Fibroblast of lung (primary cell): Measurements from ENCODE around the gene MEG3. TPM values are rescaled to one million over a fixed set of nuclear protein-coding genes. Genes with fewer than 3 reads are reported as not detected.

Experiments used
- DNase-seq, 2 donors: peaks; one replicate each; pipeline versions ENCODE4 v3.0.0 to v3.0.0-alpha.2; 2010; ENCODE audit warnings: low read depth in 2 of 2
- H2AFZ ChIP-seq: 2 replicates; pipeline ENCODE4 v1.5.1; 2012; ENCODE audit warnings: low read length, control low read depth, inconsistent platforms
- H3K27ac ChIP-seq: 2 replicates; pipeline ENCODE4 v1.5.1; 2011; ENCODE audit warnings: low read length, control low read depth; ENCODE audit not compliant: insufficient read depth
- H3K27me3 ChIP-seq: 2 replicates; pipeline ENCODE4 v1.5.1; 2011; ENCODE audit warnings: mild to moderate bottlenecking, low read length; ENCODE audit not compliant: control insufficient read depth, insufficient read depth
- H3K36me3 ChIP-seq: 2 replicates; pipeline ENCODE4 v1.5.1; 2011; ENCODE audit warnings: low read length; ENCODE audit not compliant: control insufficient read depth, insufficient read depth
- H3K4me1 ChIP-seq: 2 replicates; pipeline ENCODE4 v1.5.1; 2011; ENCODE audit warnings: low read length; ENCODE audit not compliant: control insufficient read depth, insufficient read depth; ENCODE audit errors: extremely low read depth
- H3K4me2 ChIP-seq: 2 replicates; pipeline ENCODE4 v1.5.1; 2011; ENCODE audit warnings: low read length, control low read depth; ENCODE audit not compliant: insufficient read depth; ENCODE audit errors: extremely low read depth
- H3K4me3 ChIP-seq, 4 experiments: fragments of 200-600 bp in 1 of 4; sonication (generic) in 1 of 4; replicated peaks in 1 of 4; 2 replicates each; pipeline ENCODE4 v1.5.1; 2011 to 2016; ENCODE audit warnings: low read length in 4 of 4, low read depth in 3 of 4, mild to moderate bottlenecking in 3 of 4, control low read depth in 2 of 4, inconsistent platforms in 1 of 4, mixed read lengths in 1 of 4; ENCODE audit not compliant: insufficient read depth in 1 of 4; ENCODE audit errors: control extremely low read depth in 1 of 4
- H3K79me2 ChIP-seq: 2 replicates; pipeline ENCODE4 v1.5.1; 2012; ENCODE audit warnings: mild to moderate bottlenecking, low read length, inconsistent platforms; ENCODE audit not compliant: control insufficient read depth, insufficient read depth
- H3K9ac ChIP-seq: 2 replicates; pipeline ENCODE4 v1.5.1; 2011; ENCODE audit warnings: mild to moderate bottlenecking, low read length, control low read depth; ENCODE audit not compliant: insufficient read depth
- H3K9me3 ChIP-seq: 2 replicates; pipeline ENCODE4 v1.5.1; 2012; ENCODE audit warnings: low read depth, low read length; ENCODE audit not compliant: control insufficient read depth, insufficient read depth
- H4K20me1 ChIP-seq: 2 replicates; pipeline ENCODE4 v1.5.1; 2011; ENCODE audit warnings: low read length; ENCODE audit not compliant: control insufficient read depth, insufficient read depth; ENCODE audit errors: extremely low read depth
- EZH2 ChIP-seq: IDR thresholded peaks from 2 replicates; pipeline ENCODE4 v1.5.1; 2012; ENCODE audit warnings: low read length, control low read depth, mild to moderate bottlenecking; ENCODE audit errors: missing control alignments
- polyA plus RNA-seq, 2 donors: library from polyadenylated mRNA; depleted of rRNA in 1 of 2; stranded (reverse) in 1 of 2; unstranded in 1 of 2; fragments of >200 nt; gene quantifications; 2 replicates each; pipeline ENCODE4 v1.2.1, GENCODE V29; 2011 to 2012; ENCODE audit warnings: missing spikeins in 1 of 2
- total RNA-seq: library from RNA; depleted of rRNA; stranded (reverse); fragments of >200 nt; gene quantifications from 2 replicates; pipeline ENCODE4 v1.2.1, GENCODE V29; 2014
- TF ChIP-seq, protein P1 (sequence below), 2 donors: IDR thresholded peaks in 1 of 2; conservative IDR thresholded peaks in 1 of 2; 1 replicate in 1 of 2; 2 replicates in 1 of 2; pipeline ENCODE4 v1.5.1; 2011 to 2012; ENCODE audit warnings: low read length in 2 of 2, control low read depth in 1 of 2, inconsistent platforms in 1 of 2, low read depth in 1 of 2, mild to moderate bottlenecking in 1 of 2

The MEG3 gene
- total and polyA plus RNA-seq, 2 donors (not counting 1 experiment from before 2014, with no cell fraction given), result 104 to 182 TPM

DNA sequence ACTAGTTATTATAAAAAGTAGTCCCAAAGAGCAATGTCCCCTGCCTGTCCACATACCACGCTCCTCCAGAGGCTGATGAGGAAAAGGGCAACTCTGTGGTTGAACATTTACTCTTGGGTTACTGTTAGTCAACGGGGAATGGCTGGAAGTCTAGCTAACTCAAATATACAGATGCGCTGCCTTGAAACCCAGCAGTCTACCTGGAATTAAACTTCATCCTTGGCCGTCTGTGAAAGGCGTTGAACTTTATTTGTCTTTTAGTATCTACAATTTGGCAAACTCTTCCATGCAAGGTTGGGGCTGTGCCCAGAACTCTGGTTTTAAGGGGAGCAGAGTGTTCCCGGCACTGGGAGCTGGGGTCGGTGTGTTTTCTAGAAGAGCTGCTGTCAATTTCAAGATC, 3.9 kb upstream of the MEG3 start:
- Histone ChIP-seq H3K4me2 (no peak overlapping the region), H3K79me2 (peaks cover 9% of the 10 kb centered on the region), H3K9me3 (no peaks in the 10 kb centered on the region), H3K4me3 (no peak overlapping the region), H4K20me1 (no peaks in the 10 kb centered on the region), H3K27ac (no peak overlapping the region), H2AFZ (no peak overlapping the region), H3K36me3 (no peaks in the 10 kb centered on the region), H3K27me3 (no peaks in the 10 kb centered on the region), H3K9ac (no peak overlapping the region), H3K4me1 (no peaks in the 10 kb centered on the region)
- DNase-seq, result no peak
- no peak for TF ChIP-seq EZH2
- TF ChIP-seq, protein P1, sequence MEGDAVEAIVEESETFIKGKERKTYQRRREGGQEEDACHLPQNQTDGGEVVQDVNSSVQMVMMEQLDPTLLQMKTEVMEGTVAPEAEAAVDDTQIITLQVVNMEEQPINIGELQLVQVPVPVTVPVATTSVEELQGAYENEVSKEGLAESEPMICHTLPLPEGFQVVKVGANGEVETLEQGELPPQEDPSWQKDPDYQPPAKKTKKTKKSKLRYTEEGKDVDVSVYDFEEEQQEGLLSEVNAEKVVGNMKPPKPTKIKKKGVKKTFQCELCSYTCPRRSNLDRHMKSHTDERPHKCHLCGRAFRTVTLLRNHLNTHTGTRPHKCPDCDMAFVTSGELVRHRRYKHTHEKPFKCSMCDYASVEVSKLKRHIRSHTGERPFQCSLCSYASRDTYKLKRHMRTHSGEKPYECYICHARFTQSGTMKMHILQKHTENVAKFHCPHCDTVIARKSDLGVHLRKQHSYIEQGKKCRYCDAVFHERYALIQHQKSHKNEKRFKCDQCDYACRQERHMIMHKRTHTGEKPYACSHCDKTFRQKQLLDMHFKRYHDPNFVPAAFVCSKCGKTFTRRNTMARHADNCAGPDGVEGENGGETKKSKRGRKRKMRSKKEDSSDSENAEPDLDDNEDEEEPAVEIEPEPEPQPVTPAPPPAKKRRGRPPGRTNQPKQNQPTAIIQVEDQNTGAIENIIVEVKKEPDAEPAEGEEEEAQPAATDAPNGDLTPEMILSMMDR (conservative IDR thresholded peaks at IDR 0.05 in 1 of 2, IDR thresholded peaks at IDR 0.05 in 1 of 2; ENCODE audit: low read depth in 1 of 2, low read length in 2 of 2), result no peak

GRCh38 chr14:100822532-100823296, 3.2 kb upstream of the MEG3 start:
- no peak overlapping the region for H3K27ac ChIP-seq
- H3K79me2 ChIP-seq, result peaks cover 14% of the 10 kb centered on the region
- no peaks in the 10 kb centered on the region for H3K4me1 ChIP-seq

DNA sequence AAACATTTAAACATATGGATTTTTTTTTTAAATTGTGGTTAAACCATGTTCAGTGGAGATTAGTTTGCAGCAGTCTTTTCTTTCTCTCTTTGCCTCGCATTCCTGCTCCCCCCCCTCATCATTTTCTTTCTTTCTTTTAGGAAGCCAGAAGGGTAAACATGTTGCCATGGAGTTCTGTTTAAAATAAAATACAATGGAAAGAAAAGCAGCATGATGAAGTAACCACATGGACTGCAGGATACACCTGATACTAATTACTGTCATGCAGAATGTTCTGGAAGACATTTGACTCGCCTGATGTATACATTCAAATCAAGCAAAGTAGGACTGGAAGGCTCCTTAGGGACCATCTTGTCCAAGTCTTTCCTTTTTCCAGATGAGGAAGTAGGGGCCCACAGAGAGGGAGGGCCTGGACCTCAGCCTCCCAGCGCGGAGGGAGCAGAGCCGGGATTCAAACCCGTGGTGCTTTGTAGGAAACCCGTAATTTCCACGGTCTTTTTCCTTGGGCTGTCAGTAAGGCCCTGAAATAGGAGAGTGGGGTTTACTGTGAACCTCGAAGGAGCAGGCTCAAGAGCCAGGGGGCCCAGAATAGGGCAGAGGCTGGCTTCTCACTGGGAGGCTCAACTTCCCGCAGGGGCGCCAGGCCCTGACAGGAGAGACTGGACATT, 2.4 kb upstream of the MEG3 start:
- peaks cover 3% of the 10 kb centered on the region for H4K20me1 ChIP-seq
- H3K4me1 ChIP-seq, result no peaks in the 10 kb centered on the region
- TF ChIP-seq, protein P1 (conservative IDR thresholded peaks at IDR 0.05 in 1 of 2, IDR thresholded peaks at IDR 0.05 in 1 of 2; ENCODE audit: low read depth in 1 of 2, low read length in 2 of 2), result no peak
- TF ChIP-seq EZH2, result no peak
- no peak overlapping the region for H2AFZ ChIP-seq
- H3K9ac ChIP-seq, result no peak overlapping the region
- no peak overlapping the region for H3K27ac ChIP-seq
- peaks cover 21% of the 10 kb centered on the region for H3K79me2 ChIP-seq
- H3K9me3 ChIP-seq, result no peaks in the 10 kb centered on the region
- no peaks in the 10 kb centered on the region for H3K36me3 ChIP-seq
- DNase-seq, result no peak
- no peak overlapping the region for H3K4me3 ChIP-seq
- no peak overlapping the region for H3K4me2 ChIP-seq
- H3K27me3 ChIP-seq, result no peaks in the 10 kb centered on the region

More at GRCh38 chr14:100822532-100823296, 3.2 kb upstream of the MEG3 start:
- H3K9me3 ChIP-seq, result no peaks in the 10 kb centered on the region
- H3K4me3 ChIP-seq, result no peak overlapping the region
- H3K27me3 ChIP-seq, result no peaks in the 10 kb centered on the region
- H3K4me2 ChIP-seq, result no peak overlapping the region
- H4K20me1 ChIP-seq, result peaks cover 3% of the 10 kb centered on the region
- no peak overlapping the region for H2AFZ ChIP-seq
- no peaks in the 10 kb centered on the region for H3K36me3 ChIP-seq
- no peak for TF ChIP-seq EZH2
- TF ChIP-seq, protein P1 (conservative IDR thresholded peaks at IDR 0.05 in 1 of 2, IDR thresholded peaks at IDR 0.05 in 1 of 2; ENCODE audit: low read depth in 1 of 2, low read length in 2 of 2), result no peak
- peak; percentile 21 to 33 for DNase-seq
- no peak overlapping the region for H3K9ac ChIP-seq
